Gastroesophageal sphincter (tissue), 3 donors: ENCODE measurements around the gene MYO9A.

Source experiments
- EP300 ChIP-seq: sonication (generic); formaldehyde crosslinking; IDR thresholded peaks from one replicate; pipeline ENCODE4 v1.6.1; 2017; ENCODE audit warnings: antibody characterized with exemption, mild to moderate bottlenecking
- POLR2A ChIP-seq, 2 donors: fragments of 450-650 bp; IDR thresholded peaks; one replicate each; pipeline ENCODE4 v1.6.1; 2017; ENCODE audit warnings: antibody characterized with exemption in 2 of 2, mild to moderate bottlenecking in 2 of 2, moderate library complexity in 1 of 2
- POLR2AphosphoS5 ChIP-seq: sonication (generic); formaldehyde crosslinking; IDR thresholded peaks from one replicate; pipeline ENCODE4 v1.6.1; 2017; ENCODE audit warnings: antibody characterized with exemption
- TF ChIP-seq, protein P1 (sequence below), 4 experiments: fragments of 200-600 bp in 2 of 4; fragments of 450-650 bp in 2 of 4; sonication (generic) in 1 of 4; IDR thresholded peaks; one replicate each; pipeline ENCODE4 v1.5.1; 2017 to 2019; ENCODE audit warnings: antibody characterized with exemption in 4 of 4, mild to moderate bottlenecking in 2 of 4, moderate library complexity in 2 of 4

DNA sequence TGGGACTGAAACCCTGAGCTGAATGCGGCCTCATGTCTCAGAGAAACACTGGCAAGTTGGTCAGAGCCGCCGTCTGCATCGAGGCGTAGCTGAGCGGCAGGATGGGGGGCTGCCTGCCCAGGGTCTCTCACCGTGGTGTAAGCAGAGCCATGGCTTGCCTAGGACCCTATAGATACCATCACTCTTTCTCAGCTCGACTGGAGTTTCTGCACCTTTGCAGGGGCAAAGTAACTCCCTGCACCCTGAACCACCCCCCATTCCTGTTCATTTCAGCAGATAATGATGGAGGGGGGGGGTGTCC lies 336.0 kb downstream of the MYO9A start:
- TF ChIP-seq, protein P1, sequence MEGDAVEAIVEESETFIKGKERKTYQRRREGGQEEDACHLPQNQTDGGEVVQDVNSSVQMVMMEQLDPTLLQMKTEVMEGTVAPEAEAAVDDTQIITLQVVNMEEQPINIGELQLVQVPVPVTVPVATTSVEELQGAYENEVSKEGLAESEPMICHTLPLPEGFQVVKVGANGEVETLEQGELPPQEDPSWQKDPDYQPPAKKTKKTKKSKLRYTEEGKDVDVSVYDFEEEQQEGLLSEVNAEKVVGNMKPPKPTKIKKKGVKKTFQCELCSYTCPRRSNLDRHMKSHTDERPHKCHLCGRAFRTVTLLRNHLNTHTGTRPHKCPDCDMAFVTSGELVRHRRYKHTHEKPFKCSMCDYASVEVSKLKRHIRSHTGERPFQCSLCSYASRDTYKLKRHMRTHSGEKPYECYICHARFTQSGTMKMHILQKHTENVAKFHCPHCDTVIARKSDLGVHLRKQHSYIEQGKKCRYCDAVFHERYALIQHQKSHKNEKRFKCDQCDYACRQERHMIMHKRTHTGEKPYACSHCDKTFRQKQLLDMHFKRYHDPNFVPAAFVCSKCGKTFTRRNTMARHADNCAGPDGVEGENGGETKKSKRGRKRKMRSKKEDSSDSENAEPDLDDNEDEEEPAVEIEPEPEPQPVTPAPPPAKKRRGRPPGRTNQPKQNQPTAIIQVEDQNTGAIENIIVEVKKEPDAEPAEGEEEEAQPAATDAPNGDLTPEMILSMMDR (IDR thresholded peaks at IDR 0.05) = no peak
- TF ChIP-seq POLR2A (IDR thresholded peaks at IDR 0.05) (no peak), EP300 (no peak), POLR2AphosphoS5 (no peak)
